PC-9 (cell line): ENCODE data around the gene SGMS2. TPM values are rescaled to one million over a fixed set of nuclear protein-coding genes. Genes with fewer than 3 reads are reported as not detected.

Experiments
- BruUV-seq: library from RNA; stranded (reverse); fragments of 400-500 nt; replicated peaks from 2 replicates; lab custom pipeline; 2021; lab: Mats Ljungman, UMichigan
- CTCF ChIA-PET: fragments of 300-600 bp; sonication (Branson Sonifier 250); formaldehyde crosslinking; loops from one replicate; lab custom pipeline; 2022; ENCODE audit warnings: antibody characterized with exemption; lab: Charles Lee
- POLR2A ChIA-PET: fragments of 300-600 bp; sonication (Branson Sonifier 250); formaldehyde crosslinking; loops from one replicate; lab custom pipeline; 2022; ENCODE audit warnings: antibody characterized with exemption; ENCODE audit not compliant: unreplicated experiment; lab: Charles Lee
- DNase-seq, 2 experiments: peaks; one replicate each; pipeline versions ENCODE4 v3.0.0 to v3.0.0-alpha.2; 2015 to 2022; ENCODE audit warnings: mixed read lengths in 1 of 2
- H2AFZ ChIP-seq: fragments of 200-600 bp; sonication (generic); 2 replicates; pipeline ENCODE4 v1.8.1; 2017; ENCODE audit warnings: antibody characterized with exemption
- H3F3A ChIP-seq: fragments of 200-600 bp; sonication (generic); 2 replicates; pipeline ENCODE4 v1.8.1; 2017; ENCODE audit warnings: antibody characterized with exemption, mild to moderate bottlenecking, low read depth; ENCODE audit not compliant: insufficient read depth
- H3K27ac ChIP-seq: fragments of 200-600 bp; sonication (generic); 2 replicates; pipeline ENCODE4 v1.6.1; 2016; ENCODE audit warnings: mixed run types
- H3K27me3 ChIP-seq: fragments of 200-600 bp; sonication (generic); 2 replicates; pipeline ENCODE4 v1.6.1; 2016; ENCODE audit warnings: low read depth, mixed run types; ENCODE audit not compliant: insufficient read depth
- H3K36me3 ChIP-seq: fragments of 200-600 bp; sonication (generic); 2 replicates; pipeline ENCODE4 v1.6.1; 2016; ENCODE audit warnings: low read depth, mixed run types
- H3K4me1 ChIP-seq: fragments of 200-600 bp; sonication (generic); replicated peaks from 2 replicates; pipeline ENCODE4 v1.6.1; 2016; ENCODE audit warnings: mixed run types; ENCODE audit not compliant: insufficient read depth
- H3K4me2 ChIP-seq: fragments of 200-600 bp; sonication (generic); 2 replicates; pipeline ENCODE4 v1.6.1; 2017; ENCODE audit warnings: mixed run types
- H3K4me3 ChIP-seq: fragments of 200-600 bp; sonication (generic); 2 replicates; pipeline ENCODE4 v1.6.1; 2016; ENCODE audit warnings: mixed run types
- H3K79me2 ChIP-seq: fragments of 200-600 bp; sonication (generic); 2 replicates; pipeline ENCODE4 v1.6.1; 2017; ENCODE audit warnings: low read depth, mixed run types
- H3K9me2 ChIP-seq: fragments of 200-600 bp; sonication (generic); 2 replicates; pipeline ENCODE4 v1.8.1; 2017; ENCODE audit warnings: mild to moderate bottlenecking; ENCODE audit not compliant: insufficient read depth
- H3K9me3 ChIP-seq: fragments of 200-600 bp; sonication (generic); 2 replicates; pipeline ENCODE4 v1.8.1; 2016; ENCODE audit warnings: low read depth; ENCODE audit not compliant: insufficient read depth
- H4K20me1 ChIP-seq: fragments of 200-600 bp; sonication (generic); 2 replicates; pipeline ENCODE4 v1.8.1; 2017; ENCODE audit not compliant: insufficient read depth
- EZH2 ChIP-seq: fragments of 200-600 bp; sonication (generic); IDR thresholded peaks from 2 replicates; pipeline ENCODE4 v1.8.0; 2017; ENCODE audit warnings: antibody characterized with exemption, low read depth
- intact Hi-C: fragments of 100-400 bp; cut with micrococcal nuclease; formaldehyde crosslinking; loops from one replicate; pipeline ENCODE4 v1.10.0; 2022; ENCODE audit not compliant: unreplicated experiment
- total RNA-seq: library from RNA; stranded (reverse); gene quantifications from 2 replicates; pipeline ENCODE4 v1.2.3, GENCODE V29; 2021
- TF ChIP-seq, protein P1 (sequence below): fragments of 200-600 bp; sonication (generic); conservative IDR thresholded peaks from 2 replicates; pipeline ENCODE4 v1.6.1; 2017; ENCODE audit warnings: mixed run types, antibody characterized with exemption, mild to moderate bottlenecking, moderate library complexity

Gene SGMS2
- total RNA-seq, 1 experiment from 2014 or later: 17.0 TPM

DNA sequence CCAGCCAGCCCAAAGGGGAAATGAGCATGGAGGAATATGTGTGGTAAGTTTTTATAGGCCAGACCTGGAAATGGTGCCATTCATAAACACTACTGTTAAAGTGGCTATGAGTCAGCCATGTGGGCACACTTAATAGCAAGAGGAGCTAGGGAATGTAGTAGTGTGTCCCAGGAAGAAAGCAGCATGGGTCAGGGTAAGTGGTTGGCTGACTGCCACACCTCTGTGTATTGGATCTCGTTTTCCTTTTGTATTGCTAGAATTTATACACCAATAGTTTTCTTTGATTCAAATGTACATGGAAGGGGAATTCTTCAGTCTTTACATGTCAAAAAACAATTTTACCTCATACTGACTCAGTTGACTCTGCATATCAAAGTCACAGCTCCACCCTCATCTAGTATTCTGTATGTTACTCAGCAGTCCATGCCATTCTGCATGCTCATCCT is 22.9 kb upstream of the SGMS2 start:
- H2AFZ ChIP-seq: no peak overlapping the region
- TF ChIP-seq, protein P1, sequence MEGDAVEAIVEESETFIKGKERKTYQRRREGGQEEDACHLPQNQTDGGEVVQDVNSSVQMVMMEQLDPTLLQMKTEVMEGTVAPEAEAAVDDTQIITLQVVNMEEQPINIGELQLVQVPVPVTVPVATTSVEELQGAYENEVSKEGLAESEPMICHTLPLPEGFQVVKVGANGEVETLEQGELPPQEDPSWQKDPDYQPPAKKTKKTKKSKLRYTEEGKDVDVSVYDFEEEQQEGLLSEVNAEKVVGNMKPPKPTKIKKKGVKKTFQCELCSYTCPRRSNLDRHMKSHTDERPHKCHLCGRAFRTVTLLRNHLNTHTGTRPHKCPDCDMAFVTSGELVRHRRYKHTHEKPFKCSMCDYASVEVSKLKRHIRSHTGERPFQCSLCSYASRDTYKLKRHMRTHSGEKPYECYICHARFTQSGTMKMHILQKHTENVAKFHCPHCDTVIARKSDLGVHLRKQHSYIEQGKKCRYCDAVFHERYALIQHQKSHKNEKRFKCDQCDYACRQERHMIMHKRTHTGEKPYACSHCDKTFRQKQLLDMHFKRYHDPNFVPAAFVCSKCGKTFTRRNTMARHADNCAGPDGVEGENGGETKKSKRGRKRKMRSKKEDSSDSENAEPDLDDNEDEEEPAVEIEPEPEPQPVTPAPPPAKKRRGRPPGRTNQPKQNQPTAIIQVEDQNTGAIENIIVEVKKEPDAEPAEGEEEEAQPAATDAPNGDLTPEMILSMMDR: no peak
- no peak for TF ChIP-seq EZH2
- H4K20me1 ChIP-seq: no peaks in the 10 kb centered on the region
- no peaks in the 10 kb centered on the region for H3K9me2 ChIP-seq
- no peak for DNase-seq
- intact Hi-C loops: no loop called here
- no peaks in the 10 kb centered on the region for H3F3A ChIP-seq
- BruUV-seq: no TSS peak
- H3K79me2 ChIP-seq: no peaks in the 10 kb centered on the region
- H3K4me3 ChIP-seq: no peak overlapping the region
- no peak overlapping the region for H3K27ac ChIP-seq
- no peak overlapping the region for H3K4me2 ChIP-seq
- no peaks in the 10 kb centered on the region for H3K36me3 ChIP-seq
- no peaks in the 10 kb centered on the region for H3K4me1 ChIP-seq
- no peaks in the 10 kb centered on the region for H3K27me3 ChIP-seq
- POLR2A ChIA-PET: no interaction called here
- CTCF ChIA-PET: no interaction called here
- H3K9me3 ChIP-seq: no peaks in the 10 kb centered on the region

DNA sequence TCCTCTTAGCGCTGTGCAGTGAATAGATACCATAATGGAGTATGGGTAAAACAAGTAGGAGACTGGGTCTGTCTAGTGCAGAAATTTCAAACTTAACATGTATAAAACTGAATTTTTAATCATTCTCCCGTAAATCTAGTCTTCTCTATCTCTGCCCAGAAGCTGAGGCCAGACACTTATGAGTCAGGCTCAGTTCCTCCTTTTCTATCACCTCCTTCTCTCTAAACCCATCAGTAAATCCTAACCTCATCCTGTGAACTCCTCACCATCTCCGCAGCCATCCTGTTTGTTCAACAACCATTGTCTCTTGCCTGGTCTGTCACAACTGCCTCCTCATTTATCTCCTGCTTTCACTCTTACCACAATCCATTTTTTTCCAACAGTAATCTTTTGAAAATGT is 19.8 kb upstream of the SGMS2 start:
- Histone ChIP-seq H3K4me3 (no peak overlapping the region), H3F3A (no peaks in the 10 kb centered on the region), H3K9me3 (no peaks in the 10 kb centered on the region), H3K36me3 (no peaks in the 10 kb centered on the region), H4K20me1 (no peaks in the 10 kb centered on the region), H3K27me3 (no peaks in the 10 kb centered on the region), H3K9me2 (no peaks in the 10 kb centered on the region), H3K4me1 (no peaks in the 10 kb centered on the region), H2AFZ (no peak overlapping the region), H3K79me2 (no peaks in the 10 kb centered on the region), H3K4me2 (no peak overlapping the region), H3K27ac (no peak overlapping the region)
- intact Hi-C loops: no loop called here
- no TSS peak for BruUV-seq
- TF ChIP-seq, protein P1: no peak
- TF ChIP-seq EZH2: no peak
- DNase-seq: no peak
- ChIA-PET CTCF (no interaction called here), POLR2A (no interaction called here)

DNA sequence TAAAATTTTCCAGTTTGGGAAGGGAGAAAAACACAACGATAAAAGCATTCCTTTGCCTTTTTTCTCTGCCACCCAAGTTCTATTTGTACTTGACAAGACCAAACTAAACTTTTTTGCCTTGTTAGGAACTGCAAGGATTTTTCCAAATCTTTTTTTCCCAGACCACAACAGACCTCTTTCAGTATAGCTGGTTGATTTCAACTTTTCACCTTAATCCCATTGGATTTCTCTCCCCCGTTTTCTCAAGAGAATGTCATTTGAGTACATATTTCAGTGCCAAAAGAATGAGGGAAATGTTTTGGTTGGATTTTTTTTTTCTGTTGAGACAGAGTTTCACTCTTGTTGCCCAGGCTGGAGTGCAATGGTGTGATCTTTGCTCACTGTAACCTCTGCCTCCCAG is 18.5 kb upstream of the SGMS2 start:
- Histone ChIP-seq H4K20me1 (no peaks in the 10 kb centered on the region), H3K36me3 (no peaks in the 10 kb centered on the region)

More for the DNA sequence above, 18.5 kb upstream of the SGMS2 start:
- Histone ChIP-seq H3K9me3 (no peaks in the 10 kb centered on the region), H3K9me2 (no peaks in the 10 kb centered on the region), H3K27me3 (no peaks in the 10 kb centered on the region), H3K4me2 (no peak overlapping the region), H2AFZ (no peak overlapping the region), H3K4me1 (no peaks in the 10 kb centered on the region), H3K4me3 (no peak overlapping the region), H3K27ac (no peak overlapping the region), H3F3A (no peaks in the 10 kb centered on the region), H3K79me2 (no peaks in the 10 kb centered on the region)
- ChIA-PET POLR2A (no interaction called here), CTCF (no interaction called here)
- BruUV-seq: no TSS peak
- DNase-seq: no peak
- TF ChIP-seq, protein P1: no peak
- TF ChIP-seq EZH2: no peak
- intact Hi-C loops: no loop called here
